ENCODE measurements around the gene FOXN3.

- TF ChIP-seq POLR2AphosphoS5 (IDR thresholded peaks at IDR 0.05) (no peak), CTCF (IDR thresholded peaks at IDR 0.05 in 8 of 11, conservative IDR thresholded peaks at IDR 0.05 in 3 of 11) (no peak)
These were observed 188.0 kb downstream of the FOXN3 start for GRCh38 chr14:89228921-89229639.
